Fibroblast of skin of right biceps (primary cell): ENCODE data around the gene ELOVL1.
"Not testable (repeated sequence)": the region's sequence is repeated elsewhere in the genome, so short reads cannot be mapped to it uniquely, and the experiment has no call there.

ENCODE experiments used
- DNase-seq: peaks from one replicate; pipeline ENCODE4 v3.0.0-alpha.2; 2013

Gene ELOVL1

GRCh38 chr1:43367904-43368645 lies at the start of gene ELOVL1:
Gene ELOVL1 (minus strand): TSS chr1:43368011. CDS start chr1:43365609, 2,402 bp downstream.
- DNase-seq: peak; percentile 91

GRCh38 chr1:43415901-43416300 lies 48.1 kb upstream of the ELOVL1 start:
- no peak for DNase-seq

GRCh38 chr1:43414634-43415223 lies 46.9 kb upstream of the ELOVL1 start:
- peak; percentile 57 for DNase-seq

GRCh38 chr1:43413426-43413825 lies 45.6 kb upstream of the ELOVL1 start:
- not testable (repeated sequence) for DNase-seq

DNA sequence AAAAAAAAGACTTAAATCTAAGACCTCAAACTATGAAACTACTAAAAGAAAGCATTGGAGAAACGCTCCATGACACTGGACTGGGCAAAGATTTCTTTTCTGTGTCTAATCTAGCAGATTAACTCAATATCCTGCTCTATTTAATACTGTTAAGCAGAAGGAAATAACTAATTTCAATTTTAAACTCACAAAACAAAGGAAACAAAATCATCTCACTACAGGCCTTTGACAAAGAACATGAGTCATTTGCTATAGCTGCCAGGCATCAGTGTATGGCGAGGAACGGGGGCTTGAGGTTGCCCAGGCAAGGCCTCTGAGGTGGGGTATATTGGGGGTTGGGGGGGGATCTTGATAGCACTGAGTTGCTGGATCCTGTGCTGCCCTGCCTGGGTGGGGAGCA lies 42.8 kb upstream of the ELOVL1 start:
- DNase-seq: no peak

- no peak for DNase-seq
Observed at GRCh38 chr1:43405876-43406234, 38.0 kb upstream of the ELOVL1 start.

DNA sequence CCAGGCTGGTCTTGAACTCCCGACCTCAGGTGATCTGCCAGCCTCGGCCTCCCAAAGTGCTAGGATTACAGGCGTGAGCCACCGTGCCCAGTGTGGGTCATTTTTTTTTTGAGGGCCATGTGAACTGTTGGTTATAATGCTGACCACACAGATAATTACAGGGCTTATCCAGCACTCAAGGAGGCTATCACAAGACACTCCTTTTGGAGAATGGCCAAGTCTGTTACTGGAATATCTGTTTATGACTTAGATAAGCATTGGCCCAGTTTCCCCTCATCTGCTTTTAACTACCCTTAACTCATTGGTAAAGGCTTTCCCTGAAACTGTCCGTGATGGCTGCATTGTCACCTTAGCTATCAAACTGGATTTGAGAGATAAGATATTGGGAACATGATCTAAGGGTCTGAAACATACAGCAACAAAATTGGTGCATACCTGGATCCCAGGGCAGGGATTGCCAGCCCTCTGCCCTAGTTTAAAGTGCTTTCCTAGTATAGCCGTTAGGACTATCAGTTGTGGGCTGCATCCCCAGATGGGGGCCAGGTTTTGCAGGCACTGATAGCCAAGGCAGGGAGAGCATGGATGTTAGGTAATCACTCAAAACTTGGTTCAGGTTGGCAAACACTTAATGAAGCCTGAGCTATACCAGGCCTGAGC lies 37.5 kb upstream of the ELOVL1 start:
- DNase-seq: no peak

DNA sequence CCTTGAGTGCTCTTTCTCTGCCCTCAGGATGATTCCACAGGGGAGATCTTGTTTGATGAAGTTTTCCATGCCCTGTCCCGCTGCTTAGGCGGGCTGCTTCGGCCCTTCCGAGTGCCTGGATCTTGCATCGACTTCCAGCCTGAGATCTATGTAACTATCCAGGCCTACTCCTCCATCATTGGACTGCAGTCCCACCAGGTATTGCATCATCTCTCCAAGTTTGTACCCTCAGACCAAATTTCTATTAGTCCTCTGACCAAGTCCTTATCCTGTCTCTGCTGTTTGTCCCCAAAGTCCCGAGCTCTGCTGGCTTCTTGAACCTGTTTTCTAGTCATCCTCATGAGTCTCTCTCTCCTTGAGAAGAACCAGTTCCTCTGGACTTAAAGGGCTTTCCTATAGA lies 36.5 kb upstream of the ELOVL1 start:
- DNase-seq: no peak

- no peak for DNase-seq
Observed at GRCh38 chr1:43402089-43402865, 34.5 kb upstream of the ELOVL1 start.

GRCh38 chr1:43400441-43400840 lies 32.6 kb upstream of the ELOVL1 start:
- not testable (repeated sequence) for DNase-seq

DNA sequence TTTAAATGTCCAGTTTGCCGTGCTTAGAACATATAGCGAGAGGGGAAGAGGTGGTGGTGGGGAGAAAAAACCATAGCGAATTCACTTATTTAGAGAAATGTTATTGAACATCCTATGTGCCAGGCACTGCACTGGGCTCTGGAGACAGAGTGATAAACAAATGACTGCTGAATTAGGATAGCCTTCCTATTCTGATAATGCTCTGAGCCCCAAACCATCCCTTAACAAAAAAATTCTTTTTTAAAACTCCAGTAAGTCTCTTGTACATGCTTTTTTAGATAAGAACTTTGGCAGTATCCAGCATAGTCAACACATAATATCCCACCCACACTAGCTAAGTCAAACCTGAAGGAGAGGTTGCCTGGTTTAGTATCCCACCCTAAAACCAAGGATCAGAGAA lies 30.4 kb upstream of the ELOVL1 start:
- no peak for DNase-seq

- no peak for DNase-seq
Observed at GRCh38 chr1:43396059-43396458, 28.2 kb upstream of the ELOVL1 start.

- DNase-seq: no peak
Observed at GRCh38 chr1:43395523-43395922, 27.7 kb upstream of the ELOVL1 start.

DNA sequence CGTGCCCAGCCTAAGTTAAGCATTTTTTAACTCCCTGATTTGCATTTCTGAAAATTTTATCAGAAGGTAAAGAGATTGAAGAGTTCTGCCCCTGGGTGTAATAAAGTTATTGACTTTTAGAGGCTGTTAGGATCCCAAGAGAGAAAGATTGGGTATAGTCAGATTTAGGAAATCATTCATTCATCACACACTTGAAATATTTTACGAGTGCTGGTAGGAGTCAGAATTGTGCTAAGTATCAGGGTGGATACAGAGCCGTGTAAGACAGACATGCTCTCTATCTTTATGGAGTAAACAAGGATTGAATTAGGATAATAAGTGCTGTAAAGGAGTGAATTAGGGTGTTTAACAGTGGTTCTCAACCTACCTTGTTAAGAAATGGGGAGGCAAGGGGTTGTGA lies 24.9 kb upstream of the ELOVL1 start:
- no peak for DNase-seq

DNA sequence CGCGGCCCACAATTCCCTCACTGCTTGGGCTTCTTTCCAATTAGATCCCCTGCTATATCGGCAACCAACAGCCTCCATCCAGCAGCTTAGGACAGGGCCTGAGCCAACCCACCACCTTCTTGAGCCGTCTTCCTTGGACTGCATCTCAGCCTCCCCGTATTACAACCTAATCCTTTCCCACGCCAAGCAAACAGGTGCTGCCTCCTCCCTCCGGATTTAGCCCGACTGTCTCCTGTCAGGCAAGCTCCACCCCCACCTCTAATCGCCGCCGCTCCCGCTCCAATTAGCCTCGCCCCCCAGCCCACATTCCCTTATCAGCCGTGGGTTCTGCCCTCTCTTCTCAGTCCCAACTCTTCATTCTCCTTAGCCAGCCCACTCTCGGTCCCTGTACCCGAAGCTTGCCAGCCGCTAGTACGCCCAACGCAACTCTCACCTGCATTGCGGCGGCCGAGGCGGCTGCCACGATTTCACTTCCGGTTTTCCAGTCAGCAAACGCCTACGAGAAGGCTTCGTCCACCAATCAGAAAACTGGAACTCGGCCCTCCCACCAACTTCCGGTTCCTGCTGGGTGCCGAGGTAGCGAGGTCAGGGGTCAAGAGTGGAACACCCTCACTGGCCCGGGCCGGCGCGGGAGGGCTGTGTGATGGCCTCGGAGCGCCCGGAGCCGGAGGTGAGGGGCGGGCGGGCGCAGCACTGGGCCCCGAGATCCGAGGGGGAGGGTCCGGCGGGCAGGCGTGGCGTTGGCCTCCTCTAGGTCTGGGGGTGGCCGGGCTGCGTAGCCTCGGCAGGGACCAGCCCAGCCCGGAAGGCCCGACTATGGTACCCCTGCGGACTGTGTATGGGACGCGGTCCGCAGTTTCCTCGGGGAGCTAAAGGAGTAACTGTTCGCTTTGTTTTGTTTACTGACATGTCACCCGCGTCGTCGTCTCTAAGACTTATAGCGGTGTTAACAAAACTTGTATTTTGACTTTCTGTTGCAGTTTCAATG lies 21.8 kb upstream of the ELOVL1 start, which contains the start of the genes MED8 and SZT2:
TSS of gene MED8 (minus strand) at position 475 of the 988 bp plus-strand sequence. CDS start at position 439, 36 bp downstream.
TSS of gene SZT2 (plus strand) at position 574 of the 988 bp plus-strand sequence. CDS start at position 644, 70 bp downstream.
- DNase-seq: peak; percentile 94

- DNase-seq: no peak
Observed at GRCh38 chr1:43388613-43389012, 20.8 kb upstream of the ELOVL1 start.

- DNase-seq: no peak
Observed at GRCh38 chr1:43387976-43388599, 20.3 kb upstream of the ELOVL1 start.

GRCh38 chr1:43386676-43387075 lies 18.9 kb upstream of the ELOVL1 start:
- DNase-seq: no peak

GRCh38 chr1:43383449-43383848 lies 15.6 kb upstream of the ELOVL1 start:
- no peak for DNase-seq

- DNase-seq: no peak
Observed at GRCh38 chr1:43382027-43382779, 14.4 kb upstream of the ELOVL1 start.

- DNase-seq: no peak
Observed at GRCh38 chr1:43381612-43382011, 13.8 kb upstream of the ELOVL1 start.
